ENCODE data around the gene SERF2. TPM values are rescaled to one million over a fixed set of nuclear protein-coding genes. Genes with fewer than 3 reads are reported as not detected.

SERF2 gene
- total and polyA plus RNA-seq, 3 donors from 2014 or later: 745 to 834 (median 823) TPM

- H3K4me3 ChIP-seq: no peak overlapping the region
- no peak for TF ChIP-seq POLR2A (IDR thresholded peaks at IDR 0.05)
- no peak for TF ChIP-seq CTCF (IDR thresholded peaks at IDR 0.05)
- no peaks in the 10 kb centered on the region for H3K36me3 ChIP-seq (ENCODE audit: low read depth, missing control alignments)
- H3K27ac ChIP-seq: no peak overlapping the region
- no peaks in the 10 kb centered on the region for H3K9me3 ChIP-seq
- intact Hi-C loops (cut with DNase I; ENCODE audit: low total_unique reads): no loop called here
- WGBS, 2 donors: 71 to 72% methylated on average over 12 of the region's 12 CpGs
- H3K27me3 ChIP-seq: no peaks in the 10 kb centered on the region
- peaks cover 22% of the 10 kb centered on the region for H3K4me1 ChIP-seq
- no peak for DNase-seq
Observed at GRCh38 chr15:43749690-43750345, 42.3 kb upstream of the SERF2 start.

- H3K4me3 ChIP-seq: no peak overlapping the region
- TF ChIP-seq CTCF (IDR thresholded peaks at IDR 0.05): no peak
- TF ChIP-seq POLR2A (IDR thresholded peaks at IDR 0.05): no peak
- peaks cover 17% of the 10 kb centered on the region for H3K4me1 ChIP-seq
- intact Hi-C loops (cut with DNase I; ENCODE audit: low total_unique reads): no loop called here
- H3K27me3 ChIP-seq: no peaks in the 10 kb centered on the region
- no peak for DNase-seq
- H3K36me3 ChIP-seq (ENCODE audit: low read depth, missing control alignments): no peaks in the 10 kb centered on the region
- no peak overlapping the region for H3K27ac ChIP-seq
- 67 to 85% methylated on average over 6 of the region's 6 CpGs for WGBS, 2 donors
- H3K9me3 ChIP-seq: no peaks in the 10 kb centered on the region
Observed at GRCh38 chr15:43751885-43752284, 40.2 kb upstream of the SERF2 start.

- Histone ChIP-seq H3K4me3 (no peak overlapping the region), H3K9me3 (no peaks in the 10 kb centered on the region), H3K27ac (no peak overlapping the region), H3K27me3 (no peaks in the 10 kb centered on the region), H3K36me3 (ENCODE audit: low read depth, missing control alignments) (no peaks in the 10 kb centered on the region), H3K4me1 (peaks cover 9% of the 10 kb centered on the region)
- TF ChIP-seq CTCF (IDR thresholded peaks at IDR 0.05) (no peak), POLR2A (IDR thresholded peaks at IDR 0.05) (no peak)
- intact Hi-C loops (cut with DNase I; ENCODE audit: low total_unique reads): no loop called here
- no peak for DNase-seq
- 82 to 85% methylated on average over 6 of the region's 6 CpGs for WGBS, 2 donors
Observed at GRCh38 chr15:43762824-43763223, 29.3 kb upstream of the SERF2 start.

- H3K27me3 ChIP-seq: no peaks in the 10 kb centered on the region
- H3K9me3 ChIP-seq: no peaks in the 10 kb centered on the region
- intact Hi-C loops (cut with DNase I; ENCODE audit: low total_unique reads): no loop called here
- WGBS, 2 donors: 23 to 56% methylated on average over 2 of the region's 2 CpGs
- no peaks in the 10 kb centered on the region for H3K36me3 ChIP-seq (ENCODE audit: low read depth, missing control alignments)
- peaks cover 9% of the 10 kb centered on the region for H3K4me1 ChIP-seq
- no peak for DNase-seq
- no peak overlapping the region for H3K4me3 ChIP-seq
- TF ChIP-seq POLR2A (IDR thresholded peaks at IDR 0.05): no peak
- TF ChIP-seq CTCF (IDR thresholded peaks at IDR 0.05): no peak
- no peak overlapping the region for H3K27ac ChIP-seq
Observed at GRCh38 chr15:43763819-43764446, 28.2 kb upstream of the SERF2 start.

All from testis (tissue), 3 donors.